ENCODE results near the gene ADIPOR2. TPM values are rescaled to one million over a fixed set of nuclear protein-coding genes. Genes with fewer than 3 reads are reported as not detected.

The ADIPOR2 gene
- polyA plus RNA-seq, 2 of the 4 experiments (the other 2 are of a cell fraction): 60.4 to 65.4 TPM

- ATAC-seq: no peak
- WGBS (ENCODE audit: missing lambda C conversion rate): 83% methylated on average over 2 of the region's 2 CpGs
- no peak for TF ChIP-seq PHF8 (IDR thresholded peaks at IDR 0.05; ENCODE audit: borderline replicate concordance, low read depth)
- 0 out of 5 replicates have a peak, but pooled peaks of 1 of the 2 experiments have one; percentile 20 for TF ChIP-seq RAD21 (conservative IDR thresholded peaks at IDR 0.05 in 1 of 2, IDR thresholded peaks at IDR 0.05 in 1 of 2)
- TF ChIP-seq MAZ (IDR thresholded peaks at IDR 0.05; ENCODE audit: borderline replicate concordance, low read depth, low read length): no peak
Observed at GRCh38 chr12:1698720-1699119, 7.8 kb downstream of the ADIPOR2 start.

GRCh38 chr12:1702713-1703112, 11.8 kb downstream of the ADIPOR2 start:
- POLR2A ChIA-PET: no interaction called here
- Histone ChIP-seq H3K4me3 (no peak overlapping the region), H3K9me3 (no peaks in the 10 kb centered on the region), H3K27ac (no peak overlapping the region), H3K4me1 (peaks cover 36% of the 10 kb centered on the region), H3K4me2 (no peak overlapping the region)
- FAIRE-seq (no peak), ATAC-seq (no peak), DNase-seq (ENCODE audit: low read depth in 1 of 2, low spot score in 1 of 2) (no peak)
- 51% methylated on average over 2 of the region's 2 CpGs for WGBS (ENCODE audit: missing lambda C conversion rate)
- TF ChIP-seq FOSB (CRISPR knock-in tag; IDR thresholded peaks at IDR 0.05): no peak
- TF ChIP-seq BHLHE40 (IDR thresholded peaks at IDR 0.05; ENCODE audit: low read depth, low read length): no peak
- no peak for TF ChIP-seq CTCF (IDR thresholded peaks at IDR 0.05)
- no peak for TF ChIP-seq RNF2 (IDR thresholded peaks at IDR 0.05; ENCODE audit: borderline replicate concordance, low read depth)
- no peak for TF ChIP-seq MAX (IDR thresholded peaks at IDR 0.05)
- no peak for TF ChIP-seq RCOR1 (IDR thresholded peaks at IDR 0.05; ENCODE audit: low read depth, low read length)
- no peak for TF ChIP-seq NFE2L2 (conservative IDR thresholded peaks at IDR 0.05; ENCODE audit: low read length)
- TF ChIP-seq ZC3H11A (IDR thresholded peaks at IDR 0.05): no peak
- TF ChIP-seq ELK1 (IDR thresholded peaks at IDR 0.05; ENCODE audit: low read depth, low read length): no peak
- TF ChIP-seq MAZ (IDR thresholded peaks at IDR 0.05; ENCODE audit: borderline replicate concordance, low read depth, low read length): no peak
- TF ChIP-seq PHF8 (IDR thresholded peaks at IDR 0.05; ENCODE audit: borderline replicate concordance, low read depth): no peak
- TF ChIP-seq POLR2AphosphoS2 (conservative IDR thresholded peaks at IDR 0.05; ENCODE audit: low read length): no peak
- no peak for TF ChIP-seq PBX3 (IDR thresholded peaks at IDR 0.05)
- no peak for TF ChIP-seq RAD21 (conservative IDR thresholded peaks at IDR 0.05 in 1 of 2, IDR thresholded peaks at IDR 0.05 in 1 of 2)
- TF ChIP-seq SREBF2 (IDR thresholded peaks at IDR 0.05): no peak
- CTCF ChIA-PET: interaction anchor here (2.4 kb wide), 1 partner anchor 88 kb away, joined by 10 read pairs; no protein-coding TSS in a partner anchor

More at GRCh38 chr12:1698720-1699119, 7.8 kb downstream of the ADIPOR2 start:
- CTCF ChIA-PET: interaction anchor here (0.5 to 3.4 kb wide), 7 partner anchors 17 to 241 kb away, joined by 3 to 17 read pairs (median 5); no protein-coding TSS in a partner anchor
- no peak overlapping the region for H3K4me2 ChIP-seq
- no peak overlapping the region for H3K27ac ChIP-seq
- H3K4me1 ChIP-seq: peaks cover 6% of the 10 kb centered on the region; the same call in 2 of the 3 replicates
- H3K9me3 ChIP-seq: no peaks in the 10 kb centered on the region
- no peak for FAIRE-seq
- POLR2A ChIA-PET: no interaction called here
- no peak for DNase-seq (ENCODE audit: low read depth in 1 of 2, low spot score in 1 of 2)
- H3K4me3 ChIP-seq: no peak overlapping the region

- H3K4me3 ChIP-seq: no peak overlapping the region
- FAIRE-seq (no peak), ATAC-seq (no peak), DNase-seq (ENCODE audit: low read depth in 1 of 2, low spot score in 1 of 2) (no peak)
- ChIA-PET CTCF (interaction anchor here (0.6 to 2.4 kb wide), 2 partner anchors 87 to 1388 kb away, joined by 3 to 10 read pairs; no protein-coding TSS in a partner anchor), POLR2A (no interaction called here)
- H3K9me3 ChIP-seq: no peaks in the 10 kb centered on the region
- peaks cover 36% of the 10 kb centered on the region for H3K4me1 ChIP-seq
- H3K27ac ChIP-seq: no peak overlapping the region
- no peak overlapping the region; the same call in 2 of the 3 replicates for H3K4me2 ChIP-seq
- WGBS (ENCODE audit: missing lambda C conversion rate): 80% methylated on average over 3 of the region's 3 CpGs
- TF ChIP-seq NPAS2 (CRISPR knock-in tag; IDR thresholded peaks at IDR 0.05; ENCODE audit: borderline replicate concordance): no peak
- TF ChIP-seq CHD2 (IDR thresholded peaks at IDR 0.05; ENCODE audit: low read length, partially characterized antibody): no peak
- no peak for TF ChIP-seq KDM1A (IDR thresholded peaks at IDR 0.05; ENCODE audit: low read depth)
- TF ChIP-seq RAD21 (conservative IDR thresholded peaks at IDR 0.05 in 1 of 2, IDR thresholded peaks at IDR 0.05 in 1 of 2): no peak
- no peak for TF ChIP-seq CHD4 (IDR thresholded peaks at IDR 0.05; ENCODE audit: borderline replicate concordance)
- TF ChIP-seq EHF (CRISPR knock-in tag; IDR thresholded peaks at IDR 0.05): no peak
- no peak for TF ChIP-seq JUNB (IDR thresholded peaks at IDR 0.05)
- no peak for TF ChIP-seq HOXB5 (CRISPR knock-in tag; IDR thresholded peaks at IDR 0.05)
- no peak for TF ChIP-seq TFCP2L1 (CRISPR knock-in tag; IDR thresholded peaks at IDR 0.05)
Observed at GRCh38 chr12:1703771-1704722, 13.2 kb downstream of the ADIPOR2 start.
